Effector memory CD4-positive, alpha-beta T cell (primary cell): ENCODE measurements around the gene ZNF382.

Experiments
- DNase-seq, 3 donors: peaks; one replicate each; pipeline ENCODE4 v3.0.0-alpha.2; 2020
- H3K27ac ChIP-seq: 2 replicates; pipeline ENCODE4 v1.7.0; 2013; ENCODE audit warnings: mild to moderate bottlenecking, low read length, moderate library complexity; ENCODE audit not compliant: insufficient read depth, poor library complexity, severe bottlenecking
- H3K27me3 ChIP-seq: replicated peaks from 2 replicates; pipeline ENCODE4 v1.7.0; 2013; ENCODE audit warnings: mild to moderate bottlenecking, low read length; ENCODE audit not compliant: insufficient read depth, control insufficient read depth, poor library complexity, severe bottlenecking
- H3K36me3 ChIP-seq: 2 replicates; pipeline ENCODE4 v1.7.0; 2013; ENCODE audit warnings: mild to moderate bottlenecking, low read length, moderate library complexity; ENCODE audit not compliant: control insufficient read depth, insufficient read depth
- H3K4me1 ChIP-seq: 2 replicates; pipeline ENCODE4 v1.7.0; 2013; ENCODE audit warnings: low read length, mild to moderate bottlenecking; ENCODE audit not compliant: control insufficient read depth, insufficient read depth, poor library complexity, severe bottlenecking
- H3K4me3 ChIP-seq: 2 replicates; pipeline ENCODE4 v1.7.0; 2013; ENCODE audit warnings: low read length, low read depth, mild to moderate bottlenecking; ENCODE audit not compliant: insufficient read depth, poor library complexity, severe bottlenecking
- H3K9me3 ChIP-seq: 2 replicates; pipeline ENCODE4 v1.7.0; 2013; ENCODE audit warnings: mild to moderate bottlenecking, low read length, moderate library complexity; ENCODE audit not compliant: control insufficient read depth

ZNF382 gene

GRCh38 chr19:36674201-36674600 is 69.1 kb downstream of the ZNF382 start:
- H3K9me3 ChIP-seq: peaks cover 4% of the 10 kb centered on the region
- H3K4me3 ChIP-seq: no peak overlapping the region
- H3K4me1 ChIP-seq: no peaks in the 10 kb centered on the region
- H3K27ac ChIP-seq: no peak overlapping the region
- DNase-seq: no peak
- H3K36me3 ChIP-seq: peaks cover 31% of the 10 kb centered on the region
- no peaks in the 10 kb centered on the region for H3K27me3 ChIP-seq

GRCh38 chr19:36679455-36679854 is 74.3 kb downstream of the ZNF382 start:
- no peak for DNase-seq
- Histone ChIP-seq H3K27me3 (no peaks in the 10 kb centered on the region), H3K4me1 (no peaks in the 10 kb centered on the region), H3K4me3 (no peak overlapping the region), H3K36me3 (peaks cover 21% of the 10 kb centered on the region), H3K27ac (no peak overlapping the region), H3K9me3 (peaks cover 4% of the 10 kb centered on the region)
